Fibroblast of skin of left quadriceps (primary cell): ENCODE results near the gene STARD13.
A peak's percentile ranks its signal among the peaks of the same experiment; 100 is the strongest.
"Not testable (repeated sequence)": the region's sequence is repeated elsewhere in the genome, so short reads cannot be mapped to it uniquely, and the experiment has no call there.

ENCODE experiments used
- DNase-seq, 2 experiments: peaks; one replicate each; pipeline ENCODE4 v3.0.0-alpha.2; 2013; ENCODE audit warnings: low read depth in 2 of 2

The STARD13 gene

GRCh38 chr13:33257841-33258807, 27.4 kb downstream of the STARD13 start:
- DNase-seq, result peak; percentile 53 to 62

GRCh38 chr13:33256148-33256840, 29.3 kb downstream of the STARD13 start:
- no peak for DNase-seq

GRCh38 chr13:33252135-33252534, 33.4 kb downstream of the STARD13 start:
- DNase-seq, result no peak

GRCh38 chr13:33251131-33251661, 34.4 kb downstream of the STARD13 start:
- DNase-seq, result peak; percentile 97

GRCh38 chr13:33250609-33251008, 34.9 kb downstream of the STARD13 start:
- peak; percentile 25 to 36 for DNase-seq

GRCh38 chr13:33249894-33250293, 35.7 kb downstream of the STARD13 start:
- no peak for DNase-seq

GRCh38 chr13:33249066-33249465, 36.5 kb downstream of the STARD13 start:
- no peak for DNase-seq

- no peak for DNase-seq
Measured at GRCh38 chr13:33245505-33246158, 39.9 kb downstream of the STARD13 start.

- no peak for DNase-seq
Measured at GRCh38 chr13:33244907-33245287, 40.7 kb downstream of the STARD13 start.

- no peak for DNase-seq
Measured at GRCh38 chr13:33244210-33244906, 41.2 kb downstream of the STARD13 start.

GRCh38 chr13:33242984-33243617, 42.5 kb downstream of the STARD13 start:
- DNase-seq, result no peak

GRCh38 chr13:33242372-33242771, 43.2 kb downstream of the STARD13 start:
- not testable (repeated sequence) for DNase-seq

GRCh38 chr13:33236021-33236420, 49.5 kb downstream of the STARD13 start:
- DNase-seq, result peak; percentile 74 to 78

- DNase-seq, result no peak
Measured at GRCh38 chr13:33235564-33235963, 50.0 kb downstream of the STARD13 start.

GRCh38 chr13:33235078-33235477, 50.5 kb downstream of the STARD13 start:
- peak; percentile 69 to 70 for DNase-seq

GRCh38 chr13:33233547-33233946, 52.0 kb downstream of the STARD13 start:
- DNase-seq, result no peak

GRCh38 chr13:33232883-33233282, 52.7 kb downstream of the STARD13 start:
- no peak for DNase-seq

GRCh38 chr13:33231339-33231738, 54.2 kb downstream of the STARD13 start:
- DNase-seq, result no peak

GRCh38 chr13:33230178-33230881, 55.2 kb downstream of the STARD13 start:
- no peak for DNase-seq

- no peak for DNase-seq
Measured at GRCh38 chr13:33229446-33230177, 55.9 kb downstream of the STARD13 start.
